ENCODE measurements around the gene MRPS18A.

Gene MRPS18A

DNA sequence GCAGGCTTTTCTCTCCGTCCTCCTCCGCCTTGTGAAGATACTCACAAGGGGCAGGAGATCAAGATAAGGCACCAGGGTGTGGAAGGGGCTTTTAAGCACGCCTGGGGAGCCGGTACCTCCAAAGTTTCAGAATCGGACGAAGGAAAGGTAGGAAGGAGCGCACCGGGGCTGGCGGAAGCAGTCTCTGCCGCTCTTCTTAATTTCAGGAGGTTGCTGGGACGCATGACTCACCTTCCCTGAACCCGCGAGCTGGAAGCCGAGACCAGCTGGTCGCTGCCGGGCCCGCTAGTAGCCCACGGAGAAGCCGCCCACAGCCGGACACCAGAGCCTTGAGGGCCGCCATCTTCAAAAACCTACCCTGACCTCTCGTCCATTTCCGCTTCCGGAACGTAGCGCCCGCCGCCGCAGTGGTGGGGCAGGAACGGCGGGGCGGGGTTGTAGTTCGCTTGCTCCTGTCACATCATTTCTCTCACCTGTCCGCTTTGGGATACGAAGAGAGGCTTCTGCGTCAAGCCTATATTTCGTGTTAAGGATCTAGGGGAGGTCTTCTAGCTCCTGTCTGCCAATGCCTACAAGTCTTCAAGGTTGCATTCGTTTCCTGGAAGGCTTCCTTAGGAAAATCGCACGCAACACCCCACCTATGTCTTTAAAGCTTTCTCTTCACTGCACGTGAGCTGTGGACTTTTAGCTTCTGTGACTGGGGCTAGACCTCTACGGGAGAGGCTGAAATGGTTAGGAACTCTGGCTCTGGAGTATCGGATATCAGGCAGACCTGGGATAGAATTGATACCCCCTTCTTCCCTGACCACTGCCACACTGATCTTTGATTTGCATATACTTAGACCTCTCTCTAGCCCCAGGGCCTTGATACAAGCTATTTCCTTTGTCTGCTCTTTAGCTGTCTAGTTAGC, at the start of gene MRPS18A:
Gene MRPS18A (minus strand): TSS at position 355 of the 911 bp plus-strand sequence. CDS start 12 bp downstream, at position 343.
- peak; percentile 53 to 59 for DNase-seq (ENCODE audit: low read depth in 2 of 2)

DNA sequence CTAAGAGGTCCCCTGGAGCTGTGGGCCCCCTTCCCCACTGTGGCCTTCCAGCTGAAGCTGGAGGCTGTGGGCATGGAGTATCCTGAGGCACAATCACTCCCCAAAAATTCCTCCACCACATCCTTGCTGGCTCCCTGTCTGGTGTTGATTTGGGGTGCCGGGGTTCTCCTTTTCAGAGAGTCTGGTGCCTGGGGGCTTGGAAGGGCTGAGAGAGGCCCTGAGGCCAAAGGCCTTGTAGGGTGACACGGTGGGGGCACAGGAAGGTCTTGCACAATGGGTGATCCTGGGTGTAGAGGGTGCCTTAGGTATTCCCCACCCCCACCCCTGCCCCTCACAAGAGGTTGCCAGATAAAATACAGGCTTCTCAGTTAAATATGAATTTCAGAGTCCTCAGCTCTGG, 49.3 kb upstream of the MRPS18A start:
- no peak for DNase-seq (ENCODE audit: low read depth in 2 of 2)

GRCh38 chr6:43736211-43736786, 48.7 kb upstream of the MRPS18A start:
- DNase-seq (ENCODE audit: low read depth in 2 of 2): no peak

- no peak for DNase-seq (ENCODE audit: low read depth in 2 of 2)
Measured at GRCh38 chr6:43735642-43736199, 48.1 kb upstream of the MRPS18A start.

DNA sequence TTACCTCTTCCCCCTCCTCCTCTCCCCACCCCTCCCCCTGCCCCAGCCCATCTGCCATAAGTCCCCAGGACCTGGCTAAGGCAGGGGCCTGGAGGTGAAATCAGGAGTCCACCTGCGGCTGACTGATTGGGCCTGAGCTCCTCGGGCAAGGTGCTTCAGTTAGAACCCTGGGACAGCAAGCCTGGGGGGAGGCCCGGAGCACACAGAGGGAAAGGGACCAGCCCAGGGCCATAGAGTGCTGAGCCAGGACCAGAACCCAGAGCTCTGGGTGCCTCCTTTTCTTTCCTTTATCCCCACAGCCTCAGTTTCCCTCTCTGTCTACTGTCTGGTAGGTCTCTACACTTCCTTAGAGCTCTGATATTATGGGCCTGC, 46.7 kb upstream of the MRPS18A start:
- no peak for DNase-seq (ENCODE audit: low read depth in 2 of 2)

DNA sequence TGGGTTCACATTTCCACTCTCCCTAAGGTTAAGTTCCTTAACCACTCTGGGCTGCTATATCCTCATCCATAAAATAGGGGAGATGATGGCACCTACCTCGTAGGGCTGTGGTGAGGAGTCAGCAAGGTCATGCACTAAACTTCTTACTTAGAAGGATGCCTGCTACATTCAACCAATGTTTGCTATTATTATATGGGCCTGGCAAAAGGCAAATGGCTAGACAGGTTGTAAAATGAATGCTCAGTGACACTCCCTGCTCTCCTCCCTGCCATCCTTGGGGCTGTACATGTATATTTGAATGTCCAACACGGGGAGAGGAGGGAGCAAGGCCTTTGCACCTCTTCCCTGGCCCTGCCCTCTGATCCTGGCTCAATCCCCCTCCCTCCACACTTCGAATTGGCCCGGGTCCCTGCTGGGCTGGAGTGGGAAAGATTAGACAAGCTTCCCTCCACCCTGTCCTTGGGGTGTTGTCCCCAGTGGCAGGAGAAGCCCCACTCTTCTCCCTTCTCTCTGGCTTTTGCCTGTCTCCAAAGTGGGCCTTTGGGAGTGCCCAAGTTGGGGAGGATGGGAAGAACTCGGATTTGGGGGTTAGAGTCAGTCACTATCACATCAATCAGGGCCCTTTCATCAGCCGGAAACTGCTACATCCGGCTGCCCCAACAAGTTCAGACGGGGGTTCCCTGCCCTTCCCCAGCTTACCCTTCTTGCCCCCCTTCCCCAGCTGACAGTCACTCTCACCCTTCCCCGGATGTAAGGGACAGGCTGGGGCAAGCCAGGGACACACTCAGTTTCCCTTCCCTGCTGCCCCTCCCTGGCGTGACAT, 46.1 kb upstream of the MRPS18A start:
- peak in 1 of 2 donors; percentile 19 for DNase-seq (ENCODE audit: low read depth in 2 of 2)

DNA sequence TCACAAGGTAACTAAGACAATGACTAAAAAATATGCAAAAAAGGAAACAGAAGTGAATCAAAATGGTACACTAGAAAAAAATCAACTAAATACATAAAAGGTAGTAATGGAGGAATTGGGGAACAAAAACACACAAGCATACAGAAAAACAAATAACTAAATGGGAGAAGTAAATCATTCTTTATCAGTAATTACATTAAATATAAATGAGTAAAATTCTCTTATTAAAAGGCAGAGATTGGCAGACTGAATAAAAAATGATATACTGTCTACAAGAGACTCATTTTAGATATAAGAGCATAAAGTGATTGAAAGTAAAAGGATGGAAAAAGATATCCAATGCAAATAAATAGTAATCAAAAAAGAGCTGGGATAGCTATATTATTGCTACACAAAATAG, 43.0 kb upstream of the MRPS18A start:
- no peak for DNase-seq (ENCODE audit: low read depth in 2 of 2)

DNA sequence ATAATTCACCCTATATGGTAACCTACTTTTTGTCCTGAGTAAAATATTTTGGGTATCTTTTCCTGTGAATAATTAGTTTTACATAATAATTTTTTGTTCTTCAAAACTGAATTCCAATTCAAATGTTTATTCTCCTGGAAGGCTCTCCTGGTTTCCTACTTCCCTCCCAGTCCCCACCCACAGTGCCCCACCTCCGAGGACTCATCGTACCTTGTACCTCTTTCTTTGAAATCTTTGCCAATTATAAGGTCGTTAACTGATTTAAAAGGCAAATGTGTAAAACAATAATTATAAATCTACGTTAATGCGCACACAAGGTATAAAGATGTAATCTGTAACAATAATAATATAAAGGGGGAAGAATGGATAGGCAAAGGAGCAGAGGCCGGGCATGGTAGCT, 41.9 kb upstream of the MRPS18A start:
- DNase-seq (ENCODE audit: low read depth in 2 of 2): no peak

- no peak for DNase-seq (ENCODE audit: low read depth in 2 of 2)
Measured at GRCh38 chr6:43728586-43728985, 41.0 kb upstream of the MRPS18A start.

GRCh38 chr6:43727634-43728033, 40.0 kb upstream of the MRPS18A start:
- DNase-seq (ENCODE audit: low read depth in 2 of 2): no peak

DNA sequence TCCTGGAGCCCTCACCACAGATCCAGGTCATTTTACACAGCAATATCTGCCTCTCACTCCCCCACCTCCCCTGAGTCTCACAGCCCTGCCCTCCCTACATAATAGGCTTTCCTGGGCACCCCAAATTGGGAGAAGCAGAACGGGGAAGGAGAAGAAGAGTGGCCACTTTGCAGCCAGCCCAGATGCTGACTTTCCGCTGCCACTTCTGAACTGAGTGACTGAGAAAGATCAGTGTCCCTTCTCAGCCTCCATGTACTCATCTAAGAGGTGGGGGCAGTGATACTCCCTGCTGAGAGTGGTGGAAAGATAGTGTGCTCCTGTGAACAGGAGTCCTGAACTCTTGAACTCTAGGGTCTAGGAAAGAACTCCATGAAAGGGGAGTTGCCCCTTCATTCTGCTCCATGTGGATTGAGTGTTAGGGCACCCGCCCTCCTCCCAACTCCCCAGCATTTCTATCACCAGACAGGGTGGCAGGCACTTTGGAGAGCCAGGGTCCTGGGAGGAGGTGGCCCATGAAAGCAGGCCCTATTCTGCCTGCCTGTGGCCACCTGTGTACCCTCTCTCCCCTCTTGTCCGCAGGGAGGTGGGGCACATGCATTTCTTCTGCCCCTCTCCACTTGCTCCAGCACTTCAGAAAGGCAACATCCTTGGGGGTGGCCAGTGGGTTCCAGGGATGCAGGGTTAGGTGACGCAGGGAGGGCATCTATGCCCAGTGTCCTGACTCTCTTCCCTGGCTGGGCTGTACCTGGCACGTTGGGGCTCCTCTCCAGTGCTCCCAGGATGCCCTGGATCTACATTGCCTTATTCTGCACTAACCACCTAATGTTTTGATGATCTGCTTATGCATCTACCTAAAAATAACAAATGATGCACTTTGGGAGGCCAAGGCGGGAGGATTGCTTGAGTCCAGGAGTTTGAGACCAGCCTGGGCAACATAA, 38.3 kb upstream of the MRPS18A start:
- no peak for DNase-seq (ENCODE audit: low read depth in 2 of 2)

GRCh38 chr6:43724914-43725642, 37.5 kb upstream of the MRPS18A start:
- DNase-seq (ENCODE audit: low read depth in 2 of 2): peak; percentile 52 to 59

GRCh38 chr6:43724354-43724753, 36.8 kb upstream of the MRPS18A start:
- DNase-seq (ENCODE audit: low read depth in 2 of 2): no peak

GRCh38 chr6:43723737-43724295, 36.2 kb upstream of the MRPS18A start:
- DNase-seq (ENCODE audit: low read depth in 2 of 2): peak; percentile 40 to 41

GRCh38 chr6:43722920-43723545, 35.4 kb upstream of the MRPS18A start:
- DNase-seq (ENCODE audit: low read depth in 2 of 2): no peak

DNA sequence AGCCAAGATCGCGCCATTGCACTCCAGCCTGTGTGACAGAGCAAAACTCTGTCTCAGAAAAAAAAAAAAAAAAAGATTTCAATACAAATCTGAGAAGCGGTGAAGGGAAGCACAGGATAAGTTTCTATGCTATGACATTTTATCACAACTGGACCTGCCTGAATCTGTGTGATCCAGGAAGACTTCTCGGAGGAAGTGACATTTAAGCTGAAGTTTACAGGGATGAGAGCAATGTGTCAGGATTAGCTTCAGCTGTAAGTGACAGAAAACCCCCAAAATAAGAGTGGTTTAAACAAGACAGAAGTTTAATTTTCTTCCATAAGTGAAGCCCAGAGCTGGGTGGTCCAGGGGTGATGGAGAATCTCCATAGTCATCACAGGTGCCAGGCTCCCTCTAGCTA, 33.4 kb upstream of the MRPS18A start:
- no peak for DNase-seq (ENCODE audit: low read depth in 2 of 2)

- no peak for DNase-seq (ENCODE audit: low read depth in 2 of 2)
Measured at GRCh38 chr6:43719511-43719910, 31.9 kb upstream of the MRPS18A start.

DNA sequence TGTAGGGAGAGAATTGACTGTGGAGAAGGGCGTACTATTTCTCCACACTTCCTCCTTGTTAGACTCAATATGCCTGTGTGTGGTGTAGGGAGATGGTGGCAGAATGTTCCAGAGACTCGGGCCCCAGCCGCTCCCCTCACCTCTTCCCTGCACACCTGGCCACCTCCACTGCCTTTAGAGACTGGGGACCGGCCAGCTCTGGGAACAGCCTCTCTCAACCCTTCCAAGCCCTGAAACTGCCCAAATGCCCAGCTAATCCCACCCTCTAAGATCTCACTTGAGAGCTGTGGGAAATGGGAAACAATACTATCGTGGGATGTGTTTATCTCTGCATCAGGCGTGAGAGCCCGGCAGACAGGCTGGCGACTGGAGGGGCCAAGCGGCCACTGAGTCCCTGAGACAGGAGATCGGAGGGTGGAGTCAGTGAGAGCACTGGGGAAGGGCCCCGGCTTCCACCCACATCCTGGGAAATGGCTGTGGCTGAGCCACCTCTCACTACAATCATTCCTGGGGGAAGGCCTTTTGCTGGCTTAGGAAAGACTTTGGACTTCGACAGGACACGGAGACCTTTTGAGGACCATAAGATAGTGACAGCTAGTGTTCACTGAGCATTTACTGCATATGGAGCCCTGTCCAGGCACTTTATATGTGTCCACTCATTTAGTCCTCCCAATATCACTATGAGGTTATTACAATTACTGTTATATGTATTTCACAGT, 31.0 kb upstream of the MRPS18A start:
- no peak for DNase-seq (ENCODE audit: low read depth in 2 of 2)

- DNase-seq (ENCODE audit: low read depth in 2 of 2): no peak
Measured at GRCh38 chr6:43717822-43718221, 30.2 kb upstream of the MRPS18A start.

Measured in activated CD8-positive, alpha-beta memory T cell treated with anti-CD3 and anti-CD28 coated beads for 4 hours (primary cell).